Progenitor cell of endocrine pancreas (in vitro differentiated cells): ENCODE measurements around the gene CAPS. TPM values are rescaled to one million over a fixed set of nuclear protein-coding genes. Genes with fewer than 3 reads are reported as not detected.
A peak's percentile ranks its signal among the peaks of the same experiment; 100 is the strongest.

Source experiments
- DNase-seq: peaks from one replicate; pipeline ENCODE4 v3.0.0; 2021; ENCODE audit warnings: low spot score; ENCODE audit not compliant: unreplicated experiment
- H3K27ac Mint-ChIP-seq: 2 replicates; pipeline ENCODE4 v1.8.0; 2021; ENCODE audit warnings: mild to moderate bottlenecking, moderate library complexity, mixed read lengths
- H3K27me3 Mint-ChIP-seq: 2 replicates; pipeline ENCODE4 v1.8.0; 2021; ENCODE audit warnings: mixed read lengths
- H3K36me3 Mint-ChIP-seq: 2 replicates; pipeline ENCODE4 v1.8.0; 2022; ENCODE audit warnings: mixed read lengths; ENCODE audit not compliant: insufficient read depth
- H3K4me1 Mint-ChIP-seq: 2 replicates; pipeline ENCODE4 v1.8.0; 2021; ENCODE audit warnings: low read depth, mixed read lengths
- H3K4me3 Mint-ChIP-seq: 2 replicates; pipeline ENCODE4 v1.8.0; 2021; ENCODE audit warnings: low read depth, mild to moderate bottlenecking, moderate library complexity, mixed read lengths
- H3K9me3 Mint-ChIP-seq: 2 replicates; pipeline ENCODE4 v1.8.0; 2021; ENCODE audit warnings: low read depth, mixed read lengths
- CTCF ChIP-seq: fragments of 200-600 bp; sonication (generic); IDR thresholded peaks from one replicate; pipeline ENCODE4 v1.5.0; 2021; ENCODE audit warnings: antibody characterized with exemption, mild to moderate bottlenecking; ENCODE audit not compliant: unreplicated experiment
- total RNA-seq: library from RNA; stranded (reverse); gene quantifications from 2 replicates; pipeline ENCODE4 v1.2.1, GENCODE V29; 2021

CAPS gene
- total RNA-seq, 1 donor from 2014 or later, result 22.5 TPM

- no peak for DNase-seq
- peaks cover 3% of the 10 kb centered on the region for H3K36me3 Mint-ChIP-seq
- TF ChIP-seq CTCF, result no peak
- no peaks in the 10 kb centered on the region for H3K9me3 Mint-ChIP-seq
- peaks cover 5% of the 10 kb centered on the region for H3K4me1 Mint-ChIP-seq
- no peaks in the 10 kb centered on the region for H3K27me3 Mint-ChIP-seq
- H3K27ac Mint-ChIP-seq, result peak overlapping the region; percentile 11
- H3K4me3 Mint-ChIP-seq, result no peak overlapping the region
Observed at GRCh38 chr19:5941673-5942072, 27.6 kb downstream of the CAPS start.

- no peak for TF ChIP-seq CTCF
- Mint-ChIP-seq H3K27ac (no peak overlapping the region), H3K36me3 (peaks cover 2% of the 10 kb centered on the region), H3K4me3 (no peak overlapping the region), H3K27me3 (no peaks in the 10 kb centered on the region), H3K4me1 (peaks cover 9% of the 10 kb centered on the region), H3K9me3 (no peaks in the 10 kb centered on the region)
- DNase-seq, result no peak
Observed at GRCh38 chr19:5943045-5943444, 29.0 kb downstream of the CAPS start.

GRCh38 chr19:5943623-5944022 lies 29.6 kb downstream of the CAPS start:
- no peak for DNase-seq
- Mint-ChIP-seq H3K27me3 (no peaks in the 10 kb centered on the region), H3K36me3 (peaks cover 2% of the 10 kb centered on the region), H3K4me3 (no peak overlapping the region), H3K4me1 (peaks cover 13% of the 10 kb centered on the region), H3K27ac (peak overlapping the region; percentile 13), H3K9me3 (no peaks in the 10 kb centered on the region)
- no peak for TF ChIP-seq CTCF

- no peak for TF ChIP-seq CTCF
- no peak for DNase-seq
- peak overlapping the region; percentile 83 for H3K27ac Mint-ChIP-seq
- peaks cover 37% of the 10 kb centered on the region for H3K4me1 Mint-ChIP-seq
- H3K27me3 Mint-ChIP-seq, result no peaks in the 10 kb centered on the region
- H3K9me3 Mint-ChIP-seq, result no peaks in the 10 kb centered on the region
- no peak overlapping the region for H3K4me3 Mint-ChIP-seq
- H3K36me3 Mint-ChIP-seq, result peaks cover 7% of the 10 kb centered on the region
Observed at GRCh38 chr19:5947435-5947834, 33.4 kb downstream of the CAPS start.

- Mint-ChIP-seq H3K9me3 (no peaks in the 10 kb centered on the region), H3K27me3 (no peaks in the 10 kb centered on the region), H3K27ac (peak overlapping the region; percentile 73), H3K4me3 (no peak overlapping the region), H3K36me3 (peaks cover 7% of the 10 kb centered on the region), H3K4me1 (peaks cover 41% of the 10 kb centered on the region)
- no peak for TF ChIP-seq CTCF
- DNase-seq, result no peak
Observed at GRCh38 chr19:5948752-5949564, 34.9 kb downstream of the CAPS start.
